Pancreas (tissue), 10 donors: ENCODE data around the gene ARHGAP22. TPM values are rescaled to one million over a fixed set of nuclear protein-coding genes. Genes with fewer than 3 reads are reported as not detected.

Experiments used
- ATAC-seq, 4 donors: fragments of 200-7000 bp; cut with Tn5 transposase; one replicate each; pipeline versions ENCODE4 v1.8.0 to v1.9.1; 2020; ENCODE audit warnings: mild to moderate bottlenecking in 4 of 4, moderate library complexity in 4 of 4
- DNase-seq, 6 donors: peaks; one replicate each; pipeline ENCODE4 v3.0.0-alpha.2; 2020
- FAIRE-seq: peaks from 2 replicates; lab custom pipeline; 2012; peaks lifted over from hg19 to GRCh38; lab: Jason Lieb, UNC
- H3K27ac ChIP-seq, 4 donors: fragments of 200-600 bp; sonication (generic); 1 replicate in 3 of 4; 2 replicates in 1 of 4; pipeline versions ENCODE4 v1.5.0 to v1.8.0; 2020
- H3K27me3 ChIP-seq, 4 donors: fragments of 200-600 bp; one replicate each; pipeline ENCODE4 v1.8.0; 2021
- H3K36me3 ChIP-seq, 3 donors: fragments of 200-600 bp; sonication (generic) in 1 of 3; one replicate each; pipeline versions ENCODE4 v1.5.0 to v1.8.0; 2020 to 2021
- H3K4me1 ChIP-seq, 3 donors: fragments of 200-600 bp; one replicate each; pipeline ENCODE4 v1.8.0; 2021
- H3K4me3 ChIP-seq, 4 donors: fragments of 200-600 bp; sonication (generic) in 2 of 4; one replicate each; pipeline versions ENCODE4 v1.5.0 to v1.8.0; 2020 to 2021
- H3K9me3 ChIP-seq, 4 donors: fragments of 200-600 bp; one replicate each; pipeline ENCODE4 v1.8.0; 2021
- WGBS, 2 donors: extraction: QIAGEN DNeasy Blood & Tissue Kit; methylation state at CpG; one replicate each; pipeline ENCODE4 v1.1.7; 2013; 5-methylcytosine and 5-hydroxymethylcytosine counted together
- intact Hi-C, 3 donors: fragments of 100-400 bp; cut with DNase I; formaldehyde crosslinking; loops; one replicate each; pipeline versions ENCODE4 v1.11.1 to v1.14.2; 2022
- polyA plus RNA-seq, 2 donors: library from polyadenylated mRNA; stranded (reverse); fragments of 200-250 nt; gene quantifications; one replicate each; pipeline ENCODE4 v1.2.3, GENCODE V29; 2013
- total RNA-seq, 6 donors: library from RNA; stranded (reverse); fragmentation: NEBNext Ultra II Directional in 4 of 6; extraction: Animal tissue kit (Norgen Biotek cat#: 25700) in 4 of 6; gene quantifications; one replicate each; pipeline versions ENCODE4 v1.2.1 to v1.2.4, GENCODE V29; 2021 to 2023
- TF ChIP-seq, protein P1 (sequence below), 4 donors: fragments of 200-600 bp; sonication (generic) in 3 of 4; IDR thresholded peaks; one replicate each; pipeline versions ENCODE4 v1.5.0 to v1.8.0; 2021; ENCODE audit warnings: antibody characterized with exemption in 4 of 4
- donor health status: healthy with polysubstance abuse.
- donor health status: DM: no; HTN: no; CAD: no; lungs with moderate emphysema.
- donor health status: DM: no; HTN: no; CAD: no.
- donor health status: control.
- donor health status: control.
- donor health status: Bipolar disorder and iron deficiency.
- donor health status: DM: yes; HTN: yes; CAD: no.
- donor health status: DM: no; HTN: no; CAD: no.
- donor health status: DM: no; HTN: no; CAD: no.
- donor health status: DM: yes; HTN: yes; CAD: no.

Gene ARHGAP22
- total and polyA plus RNA-seq, 8 donors = 1.1 to 6.0 (median 1.9) TPM

DNA sequence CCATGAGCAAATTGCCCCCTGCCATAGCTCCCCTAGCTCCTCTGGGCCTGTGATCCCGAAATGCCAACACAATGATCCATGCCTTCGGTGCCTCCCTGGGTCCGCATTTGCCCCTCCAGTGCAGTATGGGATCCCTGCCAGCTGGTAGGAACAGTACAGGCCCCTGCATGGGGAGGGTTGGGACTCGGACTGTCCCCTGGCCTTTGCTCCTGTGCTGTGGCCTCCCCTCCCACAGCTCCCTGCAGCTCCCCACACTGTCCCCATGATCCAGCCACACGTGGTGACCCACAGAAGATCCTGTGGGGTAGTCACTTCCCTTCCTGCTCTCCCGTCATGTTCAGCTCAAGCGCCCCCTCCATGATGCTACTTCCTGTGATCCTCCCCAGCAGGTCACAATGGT lies 158.1 kb downstream of the ARHGAP22 start:
- peak in 2 of 6 donors; percentile 9 to 35 for DNase-seq
- Histone ChIP-seq H3K36me3 (no peaks in the 10 kb centered on the region), H3K27ac (no peak overlapping the region), H3K27me3 (no peaks in the 10 kb centered on the region), H3K4me1 (no peaks in the 10 kb centered on the region), H3K4me3 (no peak overlapping the region), H3K9me3 (no peaks in the 10 kb centered on the region)
- no peak for ATAC-seq
- intact Hi-C loops = no loop called here
- FAIRE-seq = no peak
- TF ChIP-seq, protein P1, sequence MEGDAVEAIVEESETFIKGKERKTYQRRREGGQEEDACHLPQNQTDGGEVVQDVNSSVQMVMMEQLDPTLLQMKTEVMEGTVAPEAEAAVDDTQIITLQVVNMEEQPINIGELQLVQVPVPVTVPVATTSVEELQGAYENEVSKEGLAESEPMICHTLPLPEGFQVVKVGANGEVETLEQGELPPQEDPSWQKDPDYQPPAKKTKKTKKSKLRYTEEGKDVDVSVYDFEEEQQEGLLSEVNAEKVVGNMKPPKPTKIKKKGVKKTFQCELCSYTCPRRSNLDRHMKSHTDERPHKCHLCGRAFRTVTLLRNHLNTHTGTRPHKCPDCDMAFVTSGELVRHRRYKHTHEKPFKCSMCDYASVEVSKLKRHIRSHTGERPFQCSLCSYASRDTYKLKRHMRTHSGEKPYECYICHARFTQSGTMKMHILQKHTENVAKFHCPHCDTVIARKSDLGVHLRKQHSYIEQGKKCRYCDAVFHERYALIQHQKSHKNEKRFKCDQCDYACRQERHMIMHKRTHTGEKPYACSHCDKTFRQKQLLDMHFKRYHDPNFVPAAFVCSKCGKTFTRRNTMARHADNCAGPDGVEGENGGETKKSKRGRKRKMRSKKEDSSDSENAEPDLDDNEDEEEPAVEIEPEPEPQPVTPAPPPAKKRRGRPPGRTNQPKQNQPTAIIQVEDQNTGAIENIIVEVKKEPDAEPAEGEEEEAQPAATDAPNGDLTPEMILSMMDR (IDR thresholded peaks at IDR 0.05) = no peak
- WGBS, 2 donors = 85 to 87% methylated on average over 7 of the region's 7 CpGs

DNA sequence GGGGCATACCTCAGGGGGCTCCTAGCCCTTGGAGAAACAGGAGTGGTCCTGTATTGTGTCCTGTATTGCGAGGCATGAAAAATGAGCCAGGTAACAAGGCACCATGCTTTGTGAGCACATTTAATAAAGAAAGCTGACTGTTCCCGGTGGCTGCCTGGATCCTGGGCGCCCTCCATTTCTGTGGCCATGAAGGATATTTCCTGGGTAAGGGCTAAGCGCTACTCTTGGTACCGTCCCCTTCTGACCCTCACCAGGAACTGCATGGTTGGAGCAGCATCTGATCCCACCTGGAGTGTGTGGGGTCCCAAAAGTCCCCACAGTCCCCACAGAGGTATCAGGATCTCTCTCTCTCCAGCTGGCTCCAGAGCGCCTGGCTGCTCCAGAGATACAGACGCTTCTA lies 158.9 kb downstream of the ARHGAP22 start:
- TF ChIP-seq, protein P1 (IDR thresholded peaks at IDR 0.05) = no peak
- ATAC-seq (no peak), FAIRE-seq (no peak), DNase-seq (no peak)
- Histone ChIP-seq H3K27me3 (no peaks in the 10 kb centered on the region), H3K36me3 (no peaks in the 10 kb centered on the region), H3K9me3 (no peaks in the 10 kb centered on the region), H3K4me1 (no peaks in the 10 kb centered on the region), H3K27ac (no peak overlapping the region), H3K4me3 (no peak overlapping the region)
- intact Hi-C loops = no loop called here
- WGBS, 2 donors = 86 to 91% methylated on average over 7 of the region's 7 CpGs

DNA sequence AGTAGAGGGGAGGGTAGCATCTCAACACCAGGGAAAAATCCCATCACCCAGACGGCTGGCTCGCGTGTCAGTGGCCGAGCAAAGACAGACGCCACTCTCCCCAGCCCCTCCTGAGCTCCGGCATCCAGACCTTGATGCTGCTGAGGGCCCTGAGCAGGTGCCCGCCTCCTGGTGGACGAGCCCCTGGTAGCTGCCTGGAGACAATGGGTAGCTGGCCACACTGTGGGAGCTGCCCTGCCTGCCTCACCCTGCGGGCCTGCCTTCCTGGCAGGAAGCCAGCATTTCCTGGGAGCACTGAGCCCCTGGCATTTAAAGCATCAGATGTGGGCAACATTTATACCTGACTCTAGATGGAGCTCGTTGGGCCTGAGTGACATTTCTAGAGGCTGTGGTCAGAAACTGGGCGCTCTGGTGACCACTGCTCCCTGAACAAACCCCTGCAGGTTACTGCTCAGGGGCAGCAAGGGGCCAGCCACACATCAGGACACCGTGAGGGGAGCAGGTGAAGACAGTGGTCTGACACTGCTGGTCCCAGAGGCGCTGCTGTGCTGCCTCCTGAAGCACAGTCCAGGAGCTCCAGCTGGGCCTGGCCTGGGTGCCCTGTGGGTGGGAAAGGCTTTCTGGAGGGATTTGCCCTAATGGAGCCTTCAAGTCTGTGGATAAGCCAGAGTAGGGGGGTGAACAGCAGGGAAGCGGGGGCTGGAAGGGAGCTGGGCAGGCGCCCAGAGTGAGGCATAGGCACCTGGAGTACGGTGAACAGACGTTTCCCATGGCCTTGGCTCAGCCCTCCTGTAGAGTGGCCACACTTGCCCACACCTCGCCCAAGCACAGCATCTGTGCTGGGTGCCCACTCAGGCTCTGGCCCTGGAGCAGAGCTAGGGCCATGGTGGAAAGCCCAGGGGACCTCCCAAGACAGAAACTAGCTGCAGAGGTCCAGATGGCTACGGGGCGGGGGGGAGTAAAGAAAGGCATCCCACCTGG lies 159.7 kb downstream of the ARHGAP22 start:
- no peaks in the 10 kb centered on the region for H3K9me3 ChIP-seq
- H3K4me1 ChIP-seq = no peaks in the 10 kb centered on the region
- no peak for FAIRE-seq
- intact Hi-C loops = no loop called here
- peak in 2 of 6 donors; percentile 32 to 57 for DNase-seq
- ATAC-seq = no peak
- TF ChIP-seq, protein P1 (IDR thresholded peaks at IDR 0.05) = no peak
- WGBS, 2 donors = 71 to 76% methylated on average over 20 of the region's 20 CpGs
- H3K27me3 ChIP-seq = no peaks in the 10 kb centered on the region
- H3K36me3 ChIP-seq = no peaks in the 10 kb centered on the region
- H3K27ac ChIP-seq = no peak overlapping the region
- H3K4me3 ChIP-seq = no peak overlapping the region

DNA sequence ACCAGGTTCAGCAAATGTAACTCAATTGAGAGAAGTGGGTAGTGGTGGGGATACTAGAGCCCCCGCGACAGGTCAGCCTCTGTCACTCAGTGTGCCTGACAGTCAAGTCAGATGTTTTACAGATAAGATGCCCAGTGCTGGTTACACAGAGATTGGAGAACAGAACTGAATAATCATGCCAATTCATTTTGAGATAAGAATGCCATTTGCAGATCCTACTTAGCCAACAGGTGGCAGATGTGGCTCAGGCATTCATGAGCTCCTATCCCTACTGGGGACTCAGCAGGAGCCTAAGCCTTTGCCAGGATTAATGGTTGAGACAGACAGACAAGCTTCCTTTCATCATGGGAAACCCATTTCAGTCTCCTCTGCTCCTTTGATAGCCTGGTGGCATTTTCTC lies 160.6 kb downstream of the ARHGAP22 start:
- no peaks in the 10 kb centered on the region for H3K27me3 ChIP-seq
- intact Hi-C loops = no loop called here
- no peaks in the 10 kb centered on the region for H3K36me3 ChIP-seq
- WGBS, 2 donors = 6 to 10% methylated on average over 2 of the region's 2 CpGs
- peaks cover 1 to 3% (median 3%) of the 10 kb centered on the region in 3 donors for H3K4me1 ChIP-seq
- ATAC-seq = peak in 3 of 4 donors; percentile 21 to 47 (median 31)
- TF ChIP-seq, protein P1 (IDR thresholded peaks at IDR 0.05) = no peak
- no peak overlapping the region for H3K27ac ChIP-seq
- no peak for FAIRE-seq
- H3K9me3 ChIP-seq = no peaks in the 10 kb centered on the region
- no peak overlapping the region for H3K4me3 ChIP-seq
- no peak for DNase-seq

DNA sequence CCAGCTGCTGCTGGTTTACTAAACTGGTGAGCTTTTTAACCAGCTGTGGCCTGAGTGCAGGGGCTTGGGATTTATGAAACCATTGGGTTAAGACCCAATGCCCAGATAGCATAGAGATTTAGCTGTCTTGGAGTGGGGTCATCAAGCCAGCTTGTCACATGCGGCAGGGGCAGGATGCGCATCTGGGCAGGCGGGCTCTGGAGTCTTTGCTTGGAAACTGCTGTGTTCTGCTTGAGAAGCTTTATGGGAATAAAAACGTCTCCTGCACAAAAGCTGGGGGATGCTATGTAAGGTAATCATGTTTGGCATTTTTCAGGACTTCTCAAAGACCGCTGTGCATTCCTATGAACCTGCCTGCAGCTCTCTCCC lies 162.1 kb downstream of the ARHGAP22 start:
- intact Hi-C loops = no loop called here
- peak in 1 of 6 donors; percentile 3 for DNase-seq
- Histone ChIP-seq H3K27ac (no peak overlapping the region), H3K36me3 (no peaks in the 10 kb centered on the region), H3K4me3 (no peak overlapping the region), H3K9me3 (no peaks in the 10 kb centered on the region), H3K4me1 (peaks cover 7% of the 10 kb centered on the region in 3 donors), H3K27me3 (no peaks in the 10 kb centered on the region)
- 73 to 83% methylated on average over 5 of the region's 5 CpGs for WGBS, 2 donors
- TF ChIP-seq, protein P1 (IDR thresholded peaks at IDR 0.05) = no peak
- ATAC-seq = no peak
- no peak for FAIRE-seq
